Stimulated activated CD8-positive, alpha-beta memory T cell treated with anti-CD3 and anti-CD28 coated beads, Interleukin-4, amount 100 ng/mL, for 4 hours (primary cell): ENCODE measurements around the gene ZNF101.
"Not testable (repeated sequence)": the region's sequence is repeated elsewhere in the genome, so short reads cannot be mapped to it uniquely, and the experiment has no call there.

Source experiments
- DNase-seq, 2 donors: peaks; one replicate each; pipeline ENCODE4 v3.0.0-alpha.2; 2020; ENCODE audit warnings: low read depth in 2 of 2, low spot score in 1 of 2

Gene ZNF101

GRCh38 chr19:19659646-19660245, 8.9 kb upstream of the ZNF101 start:
- DNase-seq: no peak

GRCh38 chr19:19661141-19661674, 7.4 kb upstream of the ZNF101 start:
- no peak for DNase-seq

- no peak for DNase-seq
These were observed 6.9 kb upstream of the ZNF101 start for GRCh38 chr19:19661675-19662251.

DNA sequence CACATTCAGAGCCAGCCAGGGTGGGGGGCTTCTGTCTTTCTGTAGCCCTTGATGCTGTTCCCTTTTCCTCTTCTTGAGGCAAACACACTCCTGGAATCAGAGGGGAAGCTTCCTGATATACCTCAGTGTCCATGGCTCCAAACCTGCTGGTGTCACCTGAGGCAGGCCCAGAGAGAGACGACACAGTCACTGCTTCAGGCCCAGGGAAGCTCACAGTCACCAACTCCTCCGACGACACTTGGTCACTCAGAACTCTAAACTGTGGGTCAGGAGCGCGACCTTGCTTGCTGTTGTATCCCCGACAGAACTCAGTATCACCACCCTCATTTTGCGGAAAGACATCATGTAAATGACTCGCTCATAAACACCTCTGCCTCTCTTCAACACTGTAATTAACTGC, 6.3 kb upstream of the ZNF101 start:
- no peak for DNase-seq

- DNase-seq: no peak
These were observed 5.8 kb upstream of the ZNF101 start for GRCh38 chr19:19662871-19663255.

GRCh38 chr19:19663256-19664120, 5.2 kb upstream of the ZNF101 start, which contains the start of gene ATP13A1:
Gene ATP13A1 (minus strand): TSS chr19:19663676. CDS start chr19:19663666, 10 bp downstream.
- peak; percentile 79 to 91 for DNase-seq

GRCh38 chr19:19665420-19665948, 3.2 kb upstream of the ZNF101 start:
- not testable (repeated sequence) for DNase-seq

GRCh38 chr19:19670070-19670551, 1.5 kb downstream of the ZNF101 start:
- DNase-seq: no peak

GRCh38 chr19:19672816-19673215, 4.2 kb downstream of the ZNF101 start:
- DNase-seq: no peak

DNA sequence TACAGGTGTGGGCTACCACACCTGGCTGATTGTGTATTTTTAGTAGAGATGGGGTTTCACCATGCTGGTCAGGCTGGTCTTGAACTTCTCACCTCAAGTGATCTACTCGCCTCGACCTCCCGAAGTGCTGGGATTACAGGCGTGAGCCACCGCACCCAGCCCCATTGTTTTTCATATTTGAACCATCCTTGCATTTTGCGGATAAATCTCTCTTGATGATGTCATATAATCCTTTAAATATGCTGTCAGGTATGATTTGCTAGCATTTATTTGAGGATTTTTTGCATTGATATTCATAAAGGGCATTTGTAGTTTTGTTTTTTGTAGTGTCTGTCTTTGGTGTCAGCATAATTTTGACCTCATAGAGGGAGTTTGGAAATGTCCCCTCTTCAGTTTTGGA, 5.7 kb downstream of the ZNF101 start:
- DNase-seq: no peak

DNA sequence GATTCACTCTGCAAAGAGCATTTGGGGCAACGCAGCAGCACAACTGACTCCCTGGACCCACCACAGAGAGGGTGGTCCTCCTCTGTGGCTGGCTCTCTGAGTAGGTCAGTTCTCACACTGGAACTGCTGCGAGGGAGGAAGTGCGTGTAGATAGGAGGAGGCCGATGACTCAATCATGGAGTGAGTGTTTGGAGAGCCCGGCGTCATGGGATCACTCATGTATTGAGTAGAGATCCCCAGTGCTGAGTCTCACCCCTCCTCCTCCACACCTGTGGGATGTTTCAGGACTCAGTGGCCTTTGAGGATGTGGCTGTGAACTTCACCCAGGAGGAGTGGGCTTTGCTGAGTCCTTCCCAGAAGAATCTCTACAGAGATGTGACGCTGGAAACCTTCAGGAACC, 8.9 kb downstream of the ZNF101 start:
- no peak for DNase-seq

DNA sequence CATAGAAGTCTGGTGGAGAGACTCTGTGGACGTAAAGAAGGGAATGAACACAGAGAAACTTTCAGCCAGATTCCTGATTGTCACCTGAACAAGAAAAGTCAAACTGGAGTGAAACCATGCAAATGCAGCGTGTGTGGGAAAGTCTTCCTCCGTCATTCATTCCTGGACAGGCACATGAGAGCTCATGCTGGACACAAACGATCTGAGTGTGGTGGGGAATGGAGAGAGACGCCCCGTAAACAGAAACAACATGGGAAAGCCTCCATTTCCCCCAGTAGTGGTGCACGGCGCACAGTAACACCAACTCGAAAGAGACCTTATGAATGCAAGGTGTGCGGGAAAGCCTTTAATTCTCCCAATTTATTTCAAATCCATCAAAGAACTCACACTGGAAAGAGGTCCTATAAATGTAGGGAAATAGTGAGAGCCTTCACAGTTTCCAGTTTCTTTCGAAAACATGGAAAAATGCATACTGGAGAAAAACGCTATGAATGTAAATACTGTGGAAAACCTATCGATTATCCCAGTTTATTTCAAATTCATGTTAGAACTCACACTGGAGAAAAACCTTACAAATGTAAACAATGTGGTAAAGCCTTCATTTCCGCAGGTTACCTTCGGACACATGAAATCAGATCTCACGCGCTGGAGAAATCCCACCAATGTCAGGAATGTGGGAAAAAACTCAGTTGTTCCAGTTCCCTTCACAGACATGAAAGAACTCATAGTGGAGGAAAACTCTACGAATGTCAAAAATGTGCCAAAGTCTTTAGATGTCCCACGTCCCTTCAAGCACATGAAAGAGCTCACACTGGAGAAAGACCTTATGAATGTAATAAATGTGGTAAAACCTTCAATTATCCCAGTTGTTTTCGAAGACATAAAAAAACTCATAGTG, 10.8 kb downstream of the ZNF101 start:
- DNase-seq: no peak

DNA sequence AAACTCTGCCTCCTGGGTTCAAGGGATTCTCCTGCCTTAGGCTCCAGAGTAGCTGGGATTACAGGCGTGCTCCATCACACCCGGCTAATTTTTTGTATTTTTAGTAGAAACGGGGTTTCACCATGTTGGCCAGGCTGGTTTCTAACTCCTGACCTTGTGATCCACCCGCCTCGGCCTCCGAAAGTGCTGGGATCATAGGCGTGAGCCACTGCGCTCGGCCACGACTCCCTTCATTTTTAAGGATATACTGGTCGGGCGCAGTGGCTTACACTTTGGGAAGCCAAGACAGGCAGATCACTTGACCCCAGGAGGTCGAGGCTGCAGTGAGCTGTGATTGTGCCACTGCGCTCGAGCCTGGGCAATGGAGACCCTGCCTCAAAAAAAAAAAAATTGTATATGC, 17.5 kb downstream of the ZNF101 start:
- not testable (repeated sequence) for DNase-seq

- no peak for DNase-seq
These were observed 17.9 kb downstream of the ZNF101 start for GRCh38 chr19:19686580-19686979.

- no peak for DNase-seq
These were observed 18.5 kb downstream of the ZNF101 start for GRCh38 chr19:19687090-19687489.

GRCh38 chr19:19689023-19689422, 20.4 kb downstream of the ZNF101 start:
- DNase-seq: not testable (repeated sequence)

GRCh38 chr19:19691683-19692082, 23.0 kb downstream of the ZNF101 start:
- DNase-seq: no peak

DNA sequence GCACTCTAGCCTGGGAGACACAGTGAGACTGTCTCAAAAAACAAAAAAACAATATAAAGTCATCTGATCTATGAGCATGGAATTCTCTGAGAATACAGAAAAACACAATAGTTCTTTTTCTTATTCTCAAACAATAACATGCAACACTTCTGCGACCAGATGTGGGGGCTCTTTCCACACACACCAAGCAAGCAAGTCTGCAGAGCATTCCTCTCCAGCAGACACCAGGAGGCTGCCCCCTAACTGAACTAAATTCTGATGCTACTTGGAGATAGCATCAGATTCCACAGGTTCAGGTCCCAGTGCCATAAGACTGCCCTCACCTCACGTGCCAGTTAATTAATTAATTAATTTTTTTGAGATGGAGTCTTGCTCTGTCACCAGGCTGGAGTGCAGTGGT, 27.7 kb downstream of the ZNF101 start:
- no peak for DNase-seq

GRCh38 chr19:19697589-19697988, 28.9 kb downstream of the ZNF101 start:
- DNase-seq: no peak

DNA sequence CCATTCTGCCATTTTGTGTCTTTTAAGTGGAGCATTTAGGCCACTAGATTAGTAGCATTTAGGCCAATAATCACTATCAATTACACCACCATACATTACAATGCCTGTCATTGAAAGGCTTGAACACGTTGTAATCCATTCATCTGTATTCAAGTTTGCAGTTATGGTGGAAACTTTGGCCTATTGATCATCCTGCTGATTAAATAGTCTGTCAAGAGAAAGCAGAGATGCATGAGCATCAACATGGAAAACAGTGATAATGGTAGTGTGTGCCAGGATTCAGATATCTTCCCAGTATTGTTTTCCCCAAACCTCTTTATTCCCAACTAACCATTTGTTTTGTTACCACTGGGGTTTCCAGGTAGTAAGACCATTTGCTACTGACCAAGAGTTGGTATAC, 31.9 kb downstream of the ZNF101 start:
- not testable (repeated sequence) for DNase-seq
